Activated B cell treated with CpG ODN at 0.5 μM for 24 hours (primary cell): ENCODE data around the gene SHC1. TPM values are rescaled to one million over a fixed set of nuclear protein-coding genes. Genes with fewer than 3 reads are reported as not detected.

Source experiments
- ATAC-seq: fragments of 200-7000 bp; cut with Tn5 transposase; one replicate; pipeline ENCODE4 v1.10.0; 2021; ENCODE audit warnings: low read depth, mild to moderate bottlenecking, moderate library complexity
- CTCF ChIA-PET: fragments of 350-600 bp; sonication (Branson Sonifier 250); formaldehyde crosslinking; loops from one replicate; lab custom pipeline; 2021; ENCODE audit warnings: antibody characterized with exemption; lab: Charles Lee
- POLR2A ChIA-PET: fragments of 350-600 bp; sonication (Branson Sonifier 250); formaldehyde crosslinking; loops from one replicate; lab custom pipeline; 2021; ENCODE audit warnings: antibody characterized with exemption; lab: Charles Lee
- DNase-seq: peaks from one replicate; pipeline ENCODE4 v3.0.0; 2022
- H3K27ac Mint-ChIP-seq: one replicate; pipeline ENCODE4 v1.8.0; 2020; ENCODE audit warnings: mixed read lengths
- H3K27me3 Mint-ChIP-seq: one replicate; pipeline ENCODE4 v1.8.0; 2021; ENCODE audit warnings: mixed read lengths
- H3K36me3 Mint-ChIP-seq: one replicate; pipeline ENCODE4 v1.8.0; 2021; ENCODE audit warnings: low read depth, mixed read lengths
- H3K4me1 Mint-ChIP-seq: one replicate; pipeline ENCODE4 v1.8.0; 2021; ENCODE audit warnings: mixed read lengths
- H3K4me3 Mint-ChIP-seq: one replicate; pipeline ENCODE4 v1.8.0; 2020; ENCODE audit warnings: mild to moderate bottlenecking, mixed read lengths
- H3K9me3 Mint-ChIP-seq: one replicate; pipeline ENCODE4 v1.8.0; 2020; ENCODE audit warnings: mixed read lengths
- intact Hi-C: fragments of 100-400 bp; cut with micrococcal nuclease; formaldehyde crosslinking; loops from one replicate; pipeline ENCODE4 v1.15.1; 2024
- total RNA-seq: library from RNA; stranded (reverse); gene quantifications from 2 replicates; pipeline ENCODE4 v1.2.3, GENCODE V29; 2022
- TF ChIP-seq, protein P1 (sequence below): fragments of 200-600 bp; IDR thresholded peaks from one replicate; pipeline ENCODE4 v1.8.0; 2022; ENCODE audit warnings: antibody characterized with exemption, mild to moderate bottlenecking

SHC1 gene
- total RNA-seq, 1 donor from 2014 or later: 60.9 TPM

DNA sequence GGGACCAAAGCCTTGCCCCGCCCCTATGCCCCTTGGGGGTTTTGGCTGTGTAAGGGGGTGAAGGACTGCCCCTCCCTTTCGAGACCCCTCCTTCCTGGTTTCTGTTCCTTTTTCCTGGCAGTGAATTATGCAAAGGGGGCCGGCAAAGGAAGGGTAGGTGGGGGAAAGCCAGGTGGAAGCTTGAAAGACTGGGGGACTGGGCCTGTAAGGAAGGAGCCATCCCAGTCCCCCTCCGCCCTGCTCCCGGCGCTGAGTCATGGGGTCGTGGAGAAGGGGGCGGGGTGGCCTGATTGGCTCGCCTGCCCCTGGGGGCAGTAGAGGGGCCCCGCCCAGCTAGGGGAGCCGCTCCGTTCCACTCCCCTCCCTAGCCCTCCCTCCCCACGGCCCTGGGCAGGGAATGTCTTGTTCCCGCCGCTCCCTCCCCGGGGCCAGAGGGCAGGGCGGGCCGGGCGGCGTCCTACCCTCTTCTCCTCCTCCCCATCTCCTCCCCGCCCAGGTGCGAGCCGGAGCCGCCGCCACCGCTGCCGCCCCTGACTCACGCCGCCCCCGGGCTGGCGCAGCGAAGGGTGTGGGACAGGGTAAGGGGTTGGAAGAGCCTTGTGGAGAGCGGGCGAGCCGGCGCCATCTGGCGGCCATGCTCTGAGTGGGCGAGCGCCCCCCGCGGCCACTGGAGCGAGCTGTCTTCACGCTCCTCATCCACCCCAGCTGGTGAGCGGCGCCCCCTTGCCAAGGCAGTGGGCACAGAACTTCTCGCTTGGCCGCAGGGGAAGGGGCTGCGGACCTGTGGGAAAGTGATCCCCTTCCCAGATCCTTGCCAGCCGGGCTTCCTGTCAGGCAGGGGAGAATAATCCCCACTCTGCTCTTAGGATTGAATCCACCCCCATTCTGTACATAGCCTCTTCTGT lies 46.7 kb upstream of the SHC1 start:
- Mint-ChIP-seq H3K4me1 (peaks cover 71% of the 10 kb centered on the region), H3K4me3 (peak overlapping the region; percentile 79)

DNA sequence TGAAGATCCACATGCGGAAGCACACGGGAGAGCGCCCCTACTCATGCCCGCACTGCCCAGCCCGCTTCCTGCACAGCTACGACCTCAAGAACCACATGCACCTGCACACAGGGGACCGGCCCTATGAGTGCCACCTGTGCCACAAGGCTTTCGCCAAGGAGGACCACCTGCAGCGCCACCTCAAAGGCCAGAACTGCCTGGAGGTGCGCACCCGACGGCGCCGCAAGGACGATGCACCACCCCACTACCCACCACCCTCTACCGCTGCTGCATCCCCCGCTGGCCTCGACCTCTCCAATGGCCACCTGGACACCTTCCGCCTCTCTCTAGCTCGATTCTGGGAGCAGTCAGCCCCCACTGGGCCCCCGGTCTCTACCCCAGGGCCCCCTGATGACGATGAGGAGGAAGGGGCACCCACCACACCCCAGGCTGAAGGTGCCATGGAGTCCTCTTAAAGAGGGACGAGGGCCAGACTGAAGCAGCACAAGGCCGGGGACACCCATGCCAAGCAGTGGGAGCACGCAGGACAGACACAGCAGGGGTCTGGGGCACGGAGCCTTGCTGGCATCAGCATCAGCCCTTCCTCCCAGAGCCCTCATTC lies 45.8 kb upstream of the SHC1 start:
- POLR2A ChIA-PET: interaction anchor here (1.1 to 6.3 kb wide), 21 partner anchors 8 to 457 kb away, joined by 3 to 85 read pairs (median 11); partner anchors contain the start of genes ADAM15, CKS1B, FLAD1 and LENEP
- peak; percentile 42 for DNase-seq
- H3K4me1 Mint-ChIP-seq: peaks cover 76% of the 10 kb centered on the region

More for the DNA sequence above, 46.7 kb upstream of the SHC1 start:
- Mint-ChIP-seq H3K36me3 (peaks cover 11% of the 10 kb centered on the region), H3K9me3 (no peaks in the 10 kb centered on the region), H3K27me3 (no peaks in the 10 kb centered on the region), H3K27ac (peak overlapping the region; percentile 88)
- ATAC-seq (peak; percentile 77), DNase-seq (peak; percentile 88)
- ChIA-PET CTCF (interaction anchor here (0.6 to 3.7 kb wide), 33 partner anchors 11 to 457 kb away, joined by 3 to 35 read pairs (median 6); partner anchors contain the start of genes FLAD1, KRTCAP2, LENEP and PBXIP1), POLR2A (interaction anchor here (0.8 to 6.3 kb wide), 22 partner anchors 9 to 458 kb away, joined by 3 to 85 read pairs (median 6); partner anchors contain the start of genes ADAM15, CKS1B, FLAD1 and LENEP)
- TF ChIP-seq, protein P1, sequence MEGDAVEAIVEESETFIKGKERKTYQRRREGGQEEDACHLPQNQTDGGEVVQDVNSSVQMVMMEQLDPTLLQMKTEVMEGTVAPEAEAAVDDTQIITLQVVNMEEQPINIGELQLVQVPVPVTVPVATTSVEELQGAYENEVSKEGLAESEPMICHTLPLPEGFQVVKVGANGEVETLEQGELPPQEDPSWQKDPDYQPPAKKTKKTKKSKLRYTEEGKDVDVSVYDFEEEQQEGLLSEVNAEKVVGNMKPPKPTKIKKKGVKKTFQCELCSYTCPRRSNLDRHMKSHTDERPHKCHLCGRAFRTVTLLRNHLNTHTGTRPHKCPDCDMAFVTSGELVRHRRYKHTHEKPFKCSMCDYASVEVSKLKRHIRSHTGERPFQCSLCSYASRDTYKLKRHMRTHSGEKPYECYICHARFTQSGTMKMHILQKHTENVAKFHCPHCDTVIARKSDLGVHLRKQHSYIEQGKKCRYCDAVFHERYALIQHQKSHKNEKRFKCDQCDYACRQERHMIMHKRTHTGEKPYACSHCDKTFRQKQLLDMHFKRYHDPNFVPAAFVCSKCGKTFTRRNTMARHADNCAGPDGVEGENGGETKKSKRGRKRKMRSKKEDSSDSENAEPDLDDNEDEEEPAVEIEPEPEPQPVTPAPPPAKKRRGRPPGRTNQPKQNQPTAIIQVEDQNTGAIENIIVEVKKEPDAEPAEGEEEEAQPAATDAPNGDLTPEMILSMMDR: no peak
- intact Hi-C loops: loop anchor here (1.0 to 2.0 kb wide), 11 partner anchors 11 to 458 kb away; partner anchors contain the start of genes CKS1B and FLAD1

DNA sequence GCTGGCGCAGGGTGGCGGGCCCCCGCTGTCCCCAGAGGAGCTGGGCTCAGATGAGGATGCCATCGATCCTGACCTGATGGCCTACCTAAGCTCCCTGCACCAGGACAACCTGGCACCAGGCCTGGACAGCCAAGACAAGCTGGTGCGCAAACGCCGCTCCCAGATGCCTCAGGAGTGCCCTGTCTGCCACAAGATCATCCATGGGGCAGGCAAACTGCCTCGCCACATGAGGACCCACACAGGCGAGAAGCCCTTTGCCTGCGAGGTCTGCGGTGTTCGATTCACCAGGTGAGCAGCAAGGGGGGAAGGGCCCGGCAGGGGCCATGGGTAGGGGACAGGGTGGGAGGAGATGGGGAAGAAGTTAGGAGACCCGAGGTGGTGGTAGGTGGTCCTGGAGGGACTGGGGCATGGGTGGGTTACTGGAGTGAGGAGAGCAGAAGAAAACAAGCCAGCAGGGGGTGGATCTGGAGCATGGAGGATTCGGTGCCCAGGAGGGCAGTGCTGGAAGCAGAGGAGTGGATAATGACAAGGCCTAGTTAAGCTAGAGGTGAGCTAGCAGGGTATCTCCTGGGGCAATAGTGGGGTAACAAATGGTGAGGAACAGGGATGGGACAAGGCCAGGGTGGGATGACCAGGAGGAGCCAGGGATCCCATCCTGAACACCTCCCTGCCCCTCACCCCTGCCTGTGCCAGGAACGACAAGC lies 45.1 kb upstream of the SHC1 start:
- H3K36me3 Mint-ChIP-seq: peaks cover 14% of the 10 kb centered on the region
- no peaks in the 10 kb centered on the region for H3K27me3 Mint-ChIP-seq
- ATAC-seq: no peak
- H3K4me3 Mint-ChIP-seq: no peak overlapping the region
- peaks cover 81% of the 10 kb centered on the region for H3K4me1 Mint-ChIP-seq
- POLR2A ChIA-PET: interaction anchor here (1.1 to 6.3 kb wide), 13 partner anchors 9 to 79 kb away, joined by 3 to 85 read pairs (median 12); partner anchors contain the start of genes ADAM15, CKS1B, FLAD1 and LENEP
- H3K9me3 Mint-ChIP-seq: no peaks in the 10 kb centered on the region
- intact Hi-C loops: loop anchor here (2.0 kb wide), 3 partner anchors 33 to 45 kb away; partner anchors contain the start of gene FLAD1
- CTCF ChIA-PET: interaction anchor here (0.6 to 3.7 kb wide), 12 partner anchors 14 to 909 kb away, joined by 3 to 35 read pairs (median 10); partner anchors contain the start of genes FLAD1, LENEP, PBXIP1 and PMVK
- no peak for DNase-seq
- H3K27ac Mint-ChIP-seq: peak overlapping the region; percentile 88
- TF ChIP-seq, protein P1: no peak

More for the DNA sequence above, 45.8 kb upstream of the SHC1 start:
- Mint-ChIP-seq H3K27ac (peak overlapping the region; percentile 88), H3K36me3 (peaks cover 11% of the 10 kb centered on the region), H3K27me3 (no peaks in the 10 kb centered on the region), H3K9me3 (no peaks in the 10 kb centered on the region), H3K4me3 (peak overlapping the region; percentile 24)
- intact Hi-C loops: loop anchor here (2.0 kb wide), 3 partner anchors 34 to 44 kb away; partner anchors contain the start of gene FLAD1
- TF ChIP-seq, protein P1: no peak
- peak; percentile 18 for ATAC-seq
- CTCF ChIA-PET: interaction anchor here (0.7 to 3.7 kb wide), 18 partner anchors 10 to 456 kb away, joined by 3 to 35 read pairs (median 11); partner anchors contain the start of genes FLAD1, KRTCAP2, LENEP and PBXIP1

DNA sequence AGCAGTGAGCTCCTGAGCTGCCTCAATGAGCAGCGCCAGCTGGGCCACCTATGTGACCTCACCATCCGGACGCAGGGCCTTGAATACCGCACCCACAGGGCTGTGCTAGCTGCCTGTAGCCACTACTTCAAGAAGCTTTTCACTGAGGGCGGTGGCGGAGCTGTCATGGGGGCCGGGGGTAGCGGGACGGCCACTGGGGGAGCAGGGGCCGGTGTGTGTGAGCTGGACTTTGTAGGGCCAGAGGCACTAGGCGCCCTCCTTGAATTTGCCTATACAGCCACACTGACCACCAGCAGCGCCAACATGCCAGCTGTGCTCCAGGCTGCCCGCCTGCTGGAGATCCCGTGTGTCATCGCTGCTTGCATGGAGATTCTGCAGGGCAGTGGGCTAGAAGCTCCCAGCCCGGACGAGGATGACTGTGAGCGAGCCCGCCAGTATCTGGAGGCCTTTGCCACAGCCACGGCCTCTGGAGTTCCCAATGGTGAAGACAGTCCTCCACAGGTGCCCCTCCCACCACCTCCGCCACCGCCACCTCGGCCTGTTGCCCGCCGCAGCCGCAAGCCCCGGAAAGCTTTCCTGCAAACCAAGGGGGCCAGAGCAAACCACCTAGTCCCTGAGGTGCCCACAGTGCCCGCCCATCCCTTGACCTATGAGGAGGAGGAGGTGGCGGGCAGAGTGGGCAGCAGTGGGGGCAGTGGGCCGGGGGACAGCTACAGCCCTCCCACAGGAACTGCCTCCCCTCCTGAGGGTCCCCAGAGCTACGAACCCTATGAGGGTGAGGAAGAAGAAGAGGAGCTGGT lies 44.4 kb upstream of the SHC1 start:
- POLR2A ChIA-PET: interaction anchor here (1.1 to 6.3 kb wide), 9 partner anchors 9 to 79 kb away, joined by 3 to 85 read pairs (median 12); partner anchors contain the start of genes LENEP, PBXIP1, PMVK and PYGO2
- Mint-ChIP-seq H3K9me3 (no peaks in the 10 kb centered on the region), H3K27me3 (no peaks in the 10 kb centered on the region), H3K27ac (peak overlapping the region; percentile 88), H3K4me3 (no peak overlapping the region), H3K36me3 (peaks cover 15% of the 10 kb centered on the region), H3K4me1 (peaks cover 86% of the 10 kb centered on the region)
- ATAC-seq (no peak), DNase-seq (no peak)
- TF ChIP-seq, protein P1: no peak
- intact Hi-C loops: no loop called here
- CTCF ChIA-PET: interaction anchor here (1.3 to 3.7 kb wide), 5 partner anchors 16 to 78 kb away, joined by 3 to 35 read pairs (median 5); partner anchors contain the start of genes FLAD1, PMVK and PYGO2
